HUES6 (cell line): ENCODE results near the gene POLDIP3.
A peak's percentile ranks its signal among the peaks of the same experiment; 100 is the strongest.

Experiments
- H3K27ac ChIP-seq: 2 replicates; pipeline ENCODE4 v1.7.0; 2013; ENCODE audit warnings: low read depth, mild to moderate bottlenecking, low read length, inconsistent platforms
- H3K27me3 ChIP-seq: 2 replicates; pipeline ENCODE4 v1.6.1; 2013; ENCODE audit warnings: low read length; ENCODE audit not compliant: control insufficient read depth, insufficient read depth
- H3K36me3 ChIP-seq: 2 replicates; pipeline ENCODE4 v1.6.1; 2013; ENCODE audit warnings: low read length; ENCODE audit not compliant: control insufficient read depth, insufficient read depth
- H3K4me1 ChIP-seq: 2 replicates; pipeline ENCODE4 v1.6.1; 2013; ENCODE audit warnings: low read length; ENCODE audit not compliant: control insufficient read depth, insufficient read depth
- H3K4me3 ChIP-seq: 2 replicates; pipeline ENCODE4 v1.5.1; 2013; ENCODE audit warnings: low read depth, low read length
- H3K9ac ChIP-seq: one replicate; pipeline ENCODE4 v1.6.1; 2013; ENCODE audit warnings: mild to moderate bottlenecking, low read length
- H3K9me3 ChIP-seq: 2 replicates; pipeline ENCODE4 v1.6.1; 2013; ENCODE audit warnings: low read depth, low read length; ENCODE audit not compliant: control insufficient read depth, insufficient read depth

POLDIP3 gene, protein sequence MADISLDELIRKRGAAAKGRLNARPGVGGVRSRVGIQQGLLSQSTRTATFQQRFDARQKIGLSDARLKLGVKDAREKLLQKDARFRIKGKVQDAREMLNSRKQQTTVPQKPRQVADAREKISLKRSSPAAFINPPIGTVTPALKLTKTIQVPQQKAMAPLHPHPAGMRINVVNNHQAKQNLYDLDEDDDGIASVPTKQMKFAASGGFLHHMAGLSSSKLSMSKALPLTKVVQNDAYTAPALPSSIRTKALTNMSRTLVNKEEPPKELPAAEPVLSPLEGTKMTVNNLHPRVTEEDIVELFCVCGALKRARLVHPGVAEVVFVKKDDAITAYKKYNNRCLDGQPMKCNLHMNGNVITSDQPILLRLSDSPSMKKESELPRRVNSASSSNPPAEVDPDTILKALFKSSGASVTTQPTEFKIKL

DNA sequence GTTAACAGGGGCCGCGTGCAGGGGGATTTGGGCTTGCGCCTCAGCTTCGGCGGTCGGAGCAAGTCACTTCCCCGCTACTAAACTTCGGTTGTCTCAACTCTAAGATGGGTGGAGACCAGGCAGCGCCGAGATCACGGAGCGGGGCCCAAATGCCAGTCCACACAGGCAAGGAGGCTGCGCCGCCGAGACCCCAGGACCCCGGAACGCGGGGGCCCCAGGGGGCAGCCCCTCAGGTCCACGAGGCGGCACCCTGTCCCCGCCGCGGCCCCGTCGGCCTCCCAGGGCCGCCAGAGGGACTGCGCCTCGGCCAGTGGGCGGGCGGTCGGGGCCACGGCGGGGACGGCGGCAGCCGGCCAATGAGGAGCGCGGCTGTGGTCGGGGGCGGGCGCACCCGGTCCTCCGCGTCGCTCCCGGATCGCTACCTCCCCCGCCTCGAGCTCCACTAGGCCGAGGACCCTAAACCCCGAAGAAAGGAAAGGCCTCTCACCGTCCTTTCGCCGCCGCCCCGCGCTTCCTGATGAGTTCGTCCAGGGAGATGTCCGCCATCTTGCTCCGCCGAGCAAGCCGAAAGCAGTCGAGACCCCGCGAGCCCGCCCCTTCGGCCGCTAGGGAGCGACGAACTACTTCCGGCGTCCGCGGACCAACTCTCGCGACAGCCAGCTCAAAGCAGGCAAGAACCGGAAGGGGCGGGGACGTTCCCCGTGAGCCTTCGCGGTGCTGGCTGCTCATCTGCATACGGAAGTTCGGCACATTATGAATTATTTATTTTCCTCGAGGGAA is at the start of gene POLDIP3:
TSS of gene POLDIP3 (minus strand) at position 572 of the 780 bp plus-strand sequence. CDS start at position 546, 26 bp downstream.
- Histone ChIP-seq H3K4me1 (peaks cover 9% of the 10 kb centered on the region), H3K36me3 (peaks cover 27% of the 10 kb centered on the region), H3K9me3 (no peaks in the 10 kb centered on the region), H3K4me3 (peak within 1 kb of the TSS; percentile 90), H3K27me3 (no peaks in the 10 kb centered on the region), H3K9ac (peak within 1 kb of the TSS; percentile 95), H3K27ac (peak within 1 kb of the TSS; percentile 99)

GRCh38 chr22:42661985-42662831 is 47.5 kb upstream of the POLDIP3 start:
- Histone ChIP-seq H3K4me1 (no peaks in the 10 kb centered on the region), H3K27ac (no peak overlapping the region), H3K27me3 (peaks cover 15% of the 10 kb centered on the region), H3K9ac (peak overlapping the region; percentile 60), H3K36me3 (no peaks in the 10 kb centered on the region), H3K4me3 (peak overlapping the region; percentile 78), H3K9me3 (no peaks in the 10 kb centered on the region)

- Histone ChIP-seq H3K36me3 (no peaks in the 10 kb centered on the region), H3K9me3 (no peaks in the 10 kb centered on the region), H3K27ac (no peak overlapping the region), H3K4me1 (no peaks in the 10 kb centered on the region), H3K4me3 (no peak overlapping the region), H3K9ac (no peak overlapping the region), H3K27me3 (no peaks in the 10 kb centered on the region)
Observed at GRCh38 chr22:42656578-42656977, 41.9 kb upstream of the POLDIP3 start.

GRCh38 chr22:42655693-42656092 is 41.0 kb upstream of the POLDIP3 start:
- no peak overlapping the region for H3K4me3 ChIP-seq
- no peak overlapping the region for H3K9ac ChIP-seq
- no peaks in the 10 kb centered on the region for H3K27me3 ChIP-seq
- H3K9me3 ChIP-seq, result no peaks in the 10 kb centered on the region
- H3K27ac ChIP-seq, result no peak overlapping the region
- H3K36me3 ChIP-seq, result no peaks in the 10 kb centered on the region
- no peaks in the 10 kb centered on the region for H3K4me1 ChIP-seq

- no peaks in the 10 kb centered on the region for H3K36me3 ChIP-seq
- no peak overlapping the region for H3K4me3 ChIP-seq
Observed at GRCh38 chr22:42654436-42655073, 39.9 kb upstream of the POLDIP3 start.

GRCh38 chr22:42653999-42654398 is 39.3 kb upstream of the POLDIP3 start:
- Histone ChIP-seq H3K9ac (no peak overlapping the region), H3K27ac (no peak overlapping the region), H3K4me3 (no peak overlapping the region), H3K27me3 (no peaks in the 10 kb centered on the region), H3K36me3 (no peaks in the 10 kb centered on the region), H3K4me1 (no peaks in the 10 kb centered on the region), H3K9me3 (no peaks in the 10 kb centered on the region)

More at GRCh38 chr22:42654436-42655073, 39.9 kb upstream of the POLDIP3 start:
- Histone ChIP-seq H3K27me3 (no peaks in the 10 kb centered on the region), H3K9ac (no peak overlapping the region), H3K4me1 (no peaks in the 10 kb centered on the region), H3K9me3 (no peaks in the 10 kb centered on the region), H3K27ac (no peak overlapping the region)

DNA sequence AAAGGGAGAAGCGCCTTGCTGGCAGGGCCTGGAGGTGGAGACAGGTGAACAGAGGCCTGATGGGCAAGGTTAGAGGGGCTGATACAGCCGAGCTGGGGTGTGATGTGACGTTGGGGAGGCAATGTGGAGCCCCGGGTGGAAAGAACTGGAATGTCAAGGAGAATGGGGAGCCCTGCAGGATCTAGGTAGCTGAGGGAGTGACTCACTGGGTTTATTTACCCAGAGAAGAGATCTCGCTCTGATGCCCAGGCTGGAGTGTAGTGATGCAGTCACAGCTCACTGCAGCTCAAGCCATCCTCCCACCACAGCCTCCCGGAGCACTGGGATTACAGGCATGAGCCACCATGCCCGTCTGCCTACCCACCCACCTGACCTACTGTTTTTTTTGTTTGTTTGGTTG is 36.5 kb upstream of the POLDIP3 start:
- Histone ChIP-seq H3K9ac (no peak overlapping the region), H3K9me3 (no peaks in the 10 kb centered on the region), H3K4me1 (peaks cover 3% of the 10 kb centered on the region; the same call in 1 of the 2 replicates), H3K4me3 (no peak overlapping the region), H3K27ac (no peak overlapping the region), H3K27me3 (no peaks in the 10 kb centered on the region), H3K36me3 (no peaks in the 10 kb centered on the region)

GRCh38 chr22:42649246-42650099 is 34.8 kb upstream of the POLDIP3 start, which contains the start of gene CYB5R3:
TSS of gene CYB5R3 (minus strand) at chr22:42649392. CDS start at chr22:42649315, 77 bp downstream.
- H3K27ac ChIP-seq, result peak within 1 kb of the TSS; percentile 94

DNA sequence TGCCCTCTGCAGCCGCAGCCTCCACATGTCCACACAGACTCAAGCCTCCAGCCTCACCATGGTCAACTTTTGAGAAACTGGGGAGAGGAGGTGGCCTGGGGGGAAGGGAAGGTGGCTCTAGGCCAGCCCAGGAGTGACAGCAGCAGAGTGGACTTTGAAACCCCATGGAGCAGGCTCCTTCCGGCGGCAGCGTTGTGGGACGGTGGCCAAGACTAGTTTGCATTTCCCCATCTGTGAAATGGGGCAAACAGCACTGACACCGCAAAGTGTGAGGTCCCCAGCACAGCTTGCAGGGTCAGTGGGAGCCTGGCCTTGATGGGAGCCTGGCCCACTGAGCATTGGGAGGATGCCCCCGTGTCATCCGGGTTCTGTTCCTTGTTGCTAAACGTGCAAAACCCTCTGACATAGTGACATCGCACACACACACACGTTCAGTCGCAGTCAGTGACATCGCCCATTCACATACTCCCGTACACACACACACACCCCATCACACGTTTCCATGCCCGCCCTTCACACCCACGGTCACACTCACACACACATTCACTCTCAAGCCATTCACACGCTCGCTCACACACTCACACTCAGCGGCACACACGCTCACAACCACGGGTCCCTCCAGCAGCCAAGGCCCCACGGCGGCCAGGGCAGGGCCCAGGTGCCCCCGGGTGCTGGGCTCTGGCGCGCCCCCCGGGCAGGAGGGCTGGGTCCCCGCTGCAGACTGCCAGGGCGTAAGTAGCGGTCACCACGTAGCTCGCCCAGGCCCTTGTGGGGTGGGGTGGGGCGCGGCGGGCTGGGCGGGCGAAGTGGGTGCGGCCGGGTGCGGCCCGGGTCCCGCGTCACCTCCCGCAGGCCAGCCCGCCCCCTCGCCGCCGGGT is 33.9 kb upstream of the POLDIP3 start:
- Histone ChIP-seq H3K27me3 (no peaks in the 10 kb centered on the region), H3K9ac (peak overlapping the region; percentile 72), H3K4me1 (peaks cover 24% of the 10 kb centered on the region), H3K9me3 (no peaks in the 10 kb centered on the region), H3K27ac (no peak overlapping the region), H3K4me3 (peak overlapping the region; percentile 82), H3K36me3 (no peaks in the 10 kb centered on the region)

More at GRCh38 chr22:42649246-42650099, 34.8 kb upstream of the POLDIP3 start, which contains the start of gene CYB5R3:
- Histone ChIP-seq H3K4me3 (peak within 1 kb of the TSS; percentile 82), H3K9me3 (no peaks in the 10 kb centered on the region), H3K27me3 (no peaks in the 10 kb centered on the region), H3K9ac (peak within 1 kb of the TSS; percentile 91), H3K4me1 (peaks cover 19% of the 10 kb centered on the region), H3K36me3 (no peaks in the 10 kb centered on the region)
